ENCODE measurements around the gene FAIM.
"Not testable (repeated sequence)": the region's sequence is repeated elsewhere in the genome, so short reads cannot be mapped to it uniquely, and the experiment has no call there.

The FAIM gene

GRCh38 chr3:138678086-138678485 lies 69.5 kb downstream of the FAIM start:
- DNase-seq: no peak

GRCh38 chr3:138678874-138679392 lies 70.4 kb downstream of the FAIM start:
- no peak for DNase-seq

GRCh38 chr3:138680974-138681373 lies 72.4 kb downstream of the FAIM start:
- not testable (repeated sequence) for DNase-seq

- no peak for DNase-seq
These were observed 73.1 kb downstream of the FAIM start for GRCh38 chr3:138681463-138682220.

- DNase-seq: no peak
These were observed 74.1 kb downstream of the FAIM start for GRCh38 chr3:138682648-138683047.
